CD4-positive, alpha-beta T cell treated with Interleukin-17A for 4 hours (primary cell): ENCODE data around the gene ANKRD34A.

ENCODE experiments used
- DNase-seq: peaks from one replicate; pipeline ENCODE4 v3.0.0-alpha.2; 2020; ENCODE audit warnings: mixed read lengths

Gene ANKRD34A

DNA sequence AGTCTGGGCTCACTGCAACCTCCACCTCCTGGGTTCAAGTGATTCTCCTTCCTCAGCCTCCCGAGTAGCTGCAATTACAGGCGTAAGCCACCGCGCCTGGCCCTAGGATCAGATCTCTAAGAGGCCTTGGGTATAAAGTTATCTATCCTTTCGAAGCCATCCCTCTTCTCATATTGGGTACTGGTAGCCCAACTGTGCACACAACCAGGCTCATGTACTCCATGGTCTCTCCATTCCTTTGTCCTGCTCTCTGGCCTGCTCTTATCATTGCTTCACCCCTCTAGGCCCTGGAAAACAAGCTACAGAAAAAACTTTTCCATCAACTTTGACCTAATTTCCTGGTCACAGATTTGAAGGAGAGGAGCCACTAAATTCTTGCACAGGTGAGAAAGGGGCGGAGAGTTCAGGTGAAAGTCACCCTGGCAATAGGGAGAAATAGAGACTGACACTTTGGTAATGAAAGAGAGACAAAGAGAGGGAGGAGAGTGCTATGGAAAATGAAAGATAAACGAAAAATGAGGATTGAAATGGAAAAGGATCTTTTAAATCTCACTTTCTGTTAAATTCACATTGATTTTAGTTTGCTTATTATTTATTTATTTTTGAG is 26.0 kb upstream of the ANKRD34A start:
- peak; percentile 16 for DNase-seq

- DNase-seq: peak; percentile 31
Observed at GRCh38 chr1:145988773-145989172, 24.4 kb upstream of the ANKRD34A start.

- no peak for DNase-seq
Observed at GRCh38 chr1:145987926-145988325, 23.6 kb upstream of the ANKRD34A start.

DNA sequence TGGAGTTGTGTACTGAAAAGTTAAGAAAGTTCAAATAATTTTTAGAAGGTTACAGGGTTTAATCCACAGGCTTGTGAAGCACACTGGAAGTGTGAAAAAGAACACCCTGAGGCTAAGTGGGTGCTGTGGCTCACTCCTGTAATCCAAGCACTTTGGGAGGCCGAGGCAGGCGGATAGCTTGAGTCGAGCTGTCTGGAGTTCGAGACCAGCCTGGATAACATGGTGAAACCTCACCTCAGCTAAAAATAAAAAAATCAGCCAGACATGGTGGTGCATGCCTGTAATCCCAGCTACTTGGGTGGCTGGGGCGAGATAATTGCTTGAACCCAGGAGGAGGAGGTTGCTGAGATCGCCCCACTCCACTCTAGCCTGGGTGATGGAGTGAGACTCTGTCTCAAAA is 22.2 kb upstream of the ANKRD34A start:
- no peak for DNase-seq

- DNase-seq: no peak
Observed at GRCh38 chr1:145985502-145986439, 21.4 kb upstream of the ANKRD34A start.

- no peak for DNase-seq
Observed at GRCh38 chr1:145985129-145985501, 20.7 kb upstream of the ANKRD34A start.

DNA sequence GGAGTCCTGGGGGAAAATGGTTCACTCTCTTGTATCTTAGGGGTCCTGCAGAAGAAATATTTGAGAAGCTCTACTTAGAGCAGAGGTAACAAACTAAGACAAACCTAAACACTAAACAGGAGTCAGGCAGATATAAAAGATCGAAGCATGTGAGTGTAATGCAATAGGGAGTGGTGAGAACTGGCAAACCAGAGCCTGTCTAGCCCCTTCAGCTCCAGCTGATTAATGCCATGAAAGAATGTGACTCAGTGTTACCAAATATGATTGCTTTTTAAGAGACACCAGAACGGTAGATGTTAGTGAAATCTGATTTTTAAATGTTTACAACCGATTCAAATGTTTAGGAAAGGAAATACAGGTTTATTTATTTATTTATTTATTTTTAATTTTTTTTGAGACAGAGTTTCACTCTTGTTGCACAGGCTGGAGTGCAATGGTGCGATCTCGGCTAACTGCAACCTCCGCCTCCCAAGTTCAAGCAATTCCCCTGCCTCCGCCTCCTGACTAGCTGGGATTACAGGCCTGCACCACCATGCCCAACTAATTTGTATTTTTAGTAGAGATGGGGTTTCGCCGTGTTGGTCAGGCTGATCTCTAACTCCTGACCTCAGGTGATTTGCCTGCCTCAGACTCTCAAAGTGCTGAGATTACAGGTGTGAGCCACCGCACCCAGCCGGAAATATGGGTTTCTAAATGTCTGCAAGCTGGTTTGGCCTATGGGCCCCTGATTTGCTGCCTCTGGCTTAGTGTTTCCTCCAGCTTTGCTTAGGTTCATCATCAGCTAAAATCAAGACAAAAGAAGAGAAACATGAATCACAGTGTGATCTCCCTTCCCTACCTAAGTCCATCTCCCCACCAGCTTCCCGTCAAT is 19.8 kb upstream of the ANKRD34A start:
- DNase-seq: peak; percentile 65

GRCh38 chr1:145983206-145983675 is 18.9 kb upstream of the ANKRD34A start:
- DNase-seq: no peak

DNA sequence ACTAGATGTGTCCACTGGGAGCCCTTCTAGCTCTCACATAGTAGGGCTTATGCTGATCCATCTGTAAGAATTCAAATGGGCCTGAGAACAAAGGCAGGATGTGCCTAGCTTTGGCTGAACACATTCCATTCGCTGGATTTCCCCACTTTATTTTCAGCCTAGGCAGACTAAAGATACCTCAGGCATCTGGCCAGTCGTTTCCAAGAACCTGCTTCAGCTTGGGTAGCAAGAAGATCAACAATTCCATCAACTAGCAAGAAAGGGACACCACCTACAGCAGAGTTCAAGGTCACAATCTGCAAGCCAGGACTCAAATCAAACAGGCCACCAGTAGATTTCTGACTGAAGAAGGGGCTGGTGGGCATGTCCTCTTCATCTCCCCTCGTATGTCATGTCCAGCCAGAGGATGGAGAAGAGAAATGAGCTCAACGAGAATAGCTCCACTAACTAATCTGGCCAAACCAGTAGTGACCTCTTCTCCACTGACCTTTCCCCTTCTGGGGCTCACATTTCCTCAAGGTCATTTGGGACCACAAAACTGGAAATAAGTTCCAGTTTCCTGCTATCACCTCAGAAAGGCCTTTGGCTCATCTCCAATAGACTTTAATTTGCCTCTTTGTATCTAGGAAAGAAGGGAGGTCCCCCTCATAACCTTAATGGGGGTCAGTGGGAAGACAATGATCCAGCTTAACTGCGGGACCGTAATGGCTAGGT is 17.8 kb upstream of the ANKRD34A start:
- DNase-seq: no peak

GRCh38 chr1:145980457-145980994 is 16.2 kb upstream of the ANKRD34A start:
- no peak for DNase-seq

GRCh38 chr1:145979746-145980456 is 15.5 kb upstream of the ANKRD34A start:
- peak; percentile 41 for DNase-seq

- DNase-seq: peak; percentile 79
Observed at GRCh38 chr1:145978854-145979745, 14.7 kb upstream of the ANKRD34A start.

GRCh38 chr1:145978471-145978853 is 14.1 kb upstream of the ANKRD34A start:
- no peak for DNase-seq

GRCh38 chr1:145977486-145978470 is 13.4 kb upstream of the ANKRD34A start:
- DNase-seq: peak; percentile 84

GRCh38 chr1:145977016-145977415 is 12.6 kb upstream of the ANKRD34A start:
- DNase-seq: no peak

GRCh38 chr1:145975216-145975615 is 10.8 kb upstream of the ANKRD34A start:
- DNase-seq: no peak

DNA sequence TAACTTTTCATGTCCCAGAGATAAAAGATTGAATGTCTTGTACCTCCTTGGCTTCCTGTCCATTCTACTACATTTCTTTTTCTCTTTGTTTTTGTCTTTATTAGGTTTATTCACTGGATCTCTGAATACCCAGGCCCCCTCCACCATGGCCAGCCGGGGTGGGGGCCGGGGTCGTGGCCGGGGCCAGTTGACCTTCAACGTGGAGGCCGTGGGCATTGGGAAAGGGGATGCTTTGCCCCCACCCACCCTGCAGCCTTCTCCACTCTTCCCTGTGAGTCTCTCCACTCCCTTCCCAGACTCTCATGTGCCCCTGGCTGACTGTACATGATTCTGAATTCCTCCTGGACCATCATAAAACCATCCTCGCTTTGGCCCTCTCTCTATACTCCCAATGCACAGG is 10.3 kb upstream of the ANKRD34A start:
- DNase-seq: no peak

DNA sequence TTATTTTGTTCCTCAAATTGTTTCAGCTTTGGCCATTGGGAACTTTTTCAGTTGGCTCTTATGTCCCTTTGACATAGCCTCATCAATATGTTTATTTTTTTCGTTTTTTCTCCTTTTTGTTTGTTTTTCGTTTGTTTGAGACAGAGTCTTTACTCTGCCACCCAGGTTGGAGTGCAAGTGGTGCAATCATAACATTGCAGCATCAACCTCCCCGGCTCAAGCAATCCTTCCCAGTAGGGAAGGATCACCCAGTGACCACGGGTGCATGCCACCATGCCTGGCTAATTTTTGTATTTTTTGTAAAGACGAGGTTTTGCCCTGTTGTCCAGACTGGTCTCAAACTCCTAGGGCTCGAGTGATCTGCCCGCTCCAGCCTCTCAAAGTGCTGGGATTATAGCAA is 8.2 kb upstream of the ANKRD34A start:
- DNase-seq: no peak

GRCh38 chr1:145967288-145967687 is 2.9 kb upstream of the ANKRD34A start:
- no peak for DNase-seq
